Retinal pigment epithelial cell (primary cell): ENCODE results near the gene OXCT1.

Source experiments
- DNase-seq: peaks from one replicate; pipeline ENCODE4 v3.0.0-alpha.2; 2010; ENCODE audit warnings: low read depth
- H3K4me3 ChIP-seq: 2 replicates; pipeline ENCODE4 v1.5.1; 2011; ENCODE audit warnings: mild to moderate bottlenecking, low read length, control low read depth, moderate library complexity
- TF ChIP-seq, protein P1 (sequence below): conservative IDR thresholded peaks from 2 replicates; pipeline ENCODE4 v1.5.1; 2011; ENCODE audit warnings: low read depth, low read length, control low read depth, inconsistent platforms

Gene OXCT1

DNA sequence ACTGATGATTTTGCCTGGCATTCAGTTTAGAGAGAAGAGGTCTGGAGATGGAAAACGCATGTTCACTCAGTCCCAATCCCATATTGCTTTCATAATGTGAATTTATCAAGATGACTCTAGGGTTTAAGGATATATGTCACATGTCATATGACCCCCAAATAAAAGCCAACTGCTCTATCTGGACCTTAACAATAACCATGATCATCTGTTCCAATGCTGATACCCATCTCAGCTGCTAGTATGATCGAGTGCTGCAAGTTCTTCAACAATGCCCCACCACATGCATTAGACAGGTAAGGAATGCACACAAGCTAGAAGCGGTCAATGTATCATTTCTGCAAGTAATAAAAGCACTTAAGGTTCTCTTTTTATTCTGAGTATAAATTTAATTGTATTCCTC, 91.8 kb downstream of the OXCT1 start:
- H3K4me3 ChIP-seq = no peak overlapping the region
- DNase-seq = no peak
- TF ChIP-seq, protein P1, sequence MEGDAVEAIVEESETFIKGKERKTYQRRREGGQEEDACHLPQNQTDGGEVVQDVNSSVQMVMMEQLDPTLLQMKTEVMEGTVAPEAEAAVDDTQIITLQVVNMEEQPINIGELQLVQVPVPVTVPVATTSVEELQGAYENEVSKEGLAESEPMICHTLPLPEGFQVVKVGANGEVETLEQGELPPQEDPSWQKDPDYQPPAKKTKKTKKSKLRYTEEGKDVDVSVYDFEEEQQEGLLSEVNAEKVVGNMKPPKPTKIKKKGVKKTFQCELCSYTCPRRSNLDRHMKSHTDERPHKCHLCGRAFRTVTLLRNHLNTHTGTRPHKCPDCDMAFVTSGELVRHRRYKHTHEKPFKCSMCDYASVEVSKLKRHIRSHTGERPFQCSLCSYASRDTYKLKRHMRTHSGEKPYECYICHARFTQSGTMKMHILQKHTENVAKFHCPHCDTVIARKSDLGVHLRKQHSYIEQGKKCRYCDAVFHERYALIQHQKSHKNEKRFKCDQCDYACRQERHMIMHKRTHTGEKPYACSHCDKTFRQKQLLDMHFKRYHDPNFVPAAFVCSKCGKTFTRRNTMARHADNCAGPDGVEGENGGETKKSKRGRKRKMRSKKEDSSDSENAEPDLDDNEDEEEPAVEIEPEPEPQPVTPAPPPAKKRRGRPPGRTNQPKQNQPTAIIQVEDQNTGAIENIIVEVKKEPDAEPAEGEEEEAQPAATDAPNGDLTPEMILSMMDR = no peak

DNA sequence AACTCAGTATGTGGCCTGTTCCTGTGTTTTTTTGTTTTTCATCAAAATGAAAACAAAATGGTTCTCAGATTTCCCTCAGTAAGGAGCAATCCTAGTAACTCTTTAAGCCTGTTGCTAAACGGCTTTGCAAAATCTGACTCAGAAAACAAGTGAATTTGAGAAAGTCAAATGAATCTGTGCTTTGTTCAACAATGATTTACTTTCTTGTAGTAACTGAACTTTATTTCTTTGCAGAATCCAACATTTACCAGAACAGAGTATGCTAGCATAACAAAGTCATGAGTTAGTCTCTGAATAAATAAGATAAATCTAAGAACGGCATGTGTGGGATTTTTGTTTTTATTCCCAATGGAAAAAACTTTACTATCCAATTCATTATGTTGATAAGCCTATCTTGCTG, 93.8 kb downstream of the OXCT1 start:
- TF ChIP-seq, protein P1 = no peak
- H3K4me3 ChIP-seq = no peak overlapping the region
- DNase-seq = no peak

DNA sequence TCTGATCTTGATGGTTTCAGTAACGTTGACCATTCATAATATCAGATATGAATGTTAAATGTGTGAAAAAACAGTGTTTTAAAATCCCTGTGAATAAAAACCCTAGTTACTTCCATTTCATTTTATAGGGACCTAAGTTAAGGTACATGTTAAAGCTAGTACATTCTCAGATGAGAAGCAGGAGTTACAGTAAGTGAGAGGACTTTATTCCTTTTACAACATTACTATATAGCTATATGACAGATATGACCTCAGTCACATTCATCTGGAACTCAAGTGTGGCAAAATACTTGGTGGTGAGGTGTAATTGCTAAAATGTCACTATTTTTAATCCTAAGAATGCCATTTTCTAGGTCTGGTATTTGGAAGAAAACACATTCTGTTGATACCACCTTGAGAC, 96.4 kb downstream of the OXCT1 start:
- H3K4me3 ChIP-seq = no peak overlapping the region
- TF ChIP-seq, protein P1 = no peak
- no peak for DNase-seq

DNA sequence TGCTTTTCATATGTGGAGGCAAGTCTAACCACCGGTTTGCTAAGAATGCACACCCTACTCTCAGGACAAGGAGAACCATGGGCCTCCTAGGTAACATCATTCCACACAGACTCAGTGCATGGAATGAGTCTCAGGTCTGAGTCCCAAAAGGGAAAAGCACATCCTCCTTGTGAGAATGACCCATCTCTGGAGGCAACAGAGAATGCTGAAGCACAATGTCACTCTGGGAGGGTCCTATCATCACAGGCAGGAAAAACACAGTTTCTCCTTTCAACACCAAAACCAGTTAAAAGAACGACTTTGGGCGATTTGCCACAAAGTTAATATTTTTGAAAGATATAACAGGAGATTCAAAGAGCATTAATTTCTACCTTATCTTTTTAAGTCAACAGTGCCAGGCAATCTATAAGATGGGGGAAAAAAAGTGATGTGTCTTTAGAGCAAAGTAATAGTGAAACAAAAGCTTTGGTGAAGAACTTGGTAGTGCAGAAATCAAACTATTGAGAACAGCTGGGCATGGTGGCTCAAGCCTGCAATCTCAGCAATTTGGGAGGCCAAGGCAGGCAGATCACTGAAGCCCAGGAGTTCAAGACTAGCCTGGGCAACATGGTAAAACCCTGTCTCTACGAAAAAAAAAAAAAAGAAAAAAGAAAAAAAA, 97.3 kb downstream of the OXCT1 start:
- DNase-seq = no peak
- no peak overlapping the region for H3K4me3 ChIP-seq
- TF ChIP-seq, protein P1 = no peak

DNA sequence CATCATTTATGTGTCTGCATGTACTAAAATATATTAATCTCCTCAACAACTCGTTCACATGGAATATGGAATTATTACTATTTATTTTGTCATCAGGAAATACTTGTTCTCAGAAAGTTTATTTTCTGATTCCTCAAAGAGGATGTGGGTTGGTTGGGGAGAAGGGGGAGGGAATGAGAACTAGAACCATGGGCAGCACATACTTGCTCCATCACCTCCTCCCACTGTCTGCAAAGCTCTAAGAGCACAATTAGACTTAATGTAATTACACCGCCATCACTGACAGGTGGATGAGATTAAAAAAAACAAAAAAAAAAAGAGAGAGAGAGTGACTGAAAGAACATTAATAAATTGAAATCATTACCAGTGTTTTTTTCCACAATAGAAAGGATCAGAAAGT, 98.2 kb downstream of the OXCT1 start:
- DNase-seq = no peak
- TF ChIP-seq, protein P1 = no peak
- no peak overlapping the region for H3K4me3 ChIP-seq

DNA sequence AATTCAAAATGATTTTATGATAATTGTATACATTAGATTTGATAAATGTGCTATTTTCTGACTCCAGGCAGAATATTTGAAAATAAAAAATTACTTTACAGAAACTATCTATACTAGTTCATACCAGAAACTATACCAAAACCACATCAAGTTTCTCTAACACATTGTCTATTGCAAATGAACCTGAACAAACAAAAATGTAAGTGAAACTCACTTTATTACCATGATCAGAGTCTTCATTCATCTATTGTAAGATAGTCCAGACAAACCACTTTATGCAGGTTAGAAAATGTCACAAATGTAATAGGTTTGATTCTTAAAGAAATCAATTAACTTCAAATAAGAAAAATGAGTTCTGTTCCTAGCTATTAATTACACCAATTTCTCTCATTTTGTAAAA, 99.4 kb downstream of the OXCT1 start:
- DNase-seq = no peak
- TF ChIP-seq, protein P1 = no peak
- no peak overlapping the region for H3K4me3 ChIP-seq

DNA sequence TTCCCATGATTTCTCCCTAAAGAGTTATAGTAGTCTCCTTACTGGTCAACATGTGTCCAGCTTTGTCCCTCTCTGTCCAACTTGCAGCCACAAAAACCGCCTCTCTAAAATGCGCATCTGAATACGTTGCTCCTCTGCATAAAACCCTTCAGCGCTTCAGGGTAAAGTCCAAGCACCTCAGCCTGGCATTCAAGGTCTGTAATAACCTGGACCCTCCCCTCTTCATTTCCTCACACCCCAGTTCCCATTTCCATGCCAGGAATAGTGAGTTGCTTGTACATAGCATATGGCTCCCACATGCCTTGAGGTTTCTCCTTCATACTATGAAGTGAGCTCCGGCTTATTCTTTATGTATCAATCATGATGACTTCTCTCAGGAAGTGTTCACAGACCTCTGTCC, 101.5 kb downstream of the OXCT1 start:
- H3K4me3 ChIP-seq = no peak overlapping the region
- DNase-seq = no peak
- TF ChIP-seq, protein P1 = no peak
